ENCODE results near the gene SHCBP1L.

DNA sequence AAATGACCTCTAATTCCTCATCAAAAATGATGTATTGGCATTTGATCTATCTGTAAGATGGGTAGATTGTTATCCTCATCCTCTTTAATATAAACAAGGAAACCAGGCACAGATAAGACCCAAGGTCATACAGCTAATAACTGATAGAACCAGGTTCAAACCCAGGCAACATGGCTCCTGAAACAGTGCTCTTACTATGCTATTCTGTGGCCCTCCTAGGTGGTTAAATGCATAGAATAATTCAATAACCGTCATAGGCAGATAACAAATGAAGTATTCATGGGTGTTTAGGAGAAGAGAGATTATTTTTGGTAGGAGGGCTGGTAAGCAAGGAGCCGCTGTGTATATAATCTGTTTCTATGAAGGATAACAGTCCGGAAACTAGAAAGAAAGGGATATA is 67.4 kb downstream of the SHCBP1L start:
- TF ChIP-seq POLR2AphosphoS5 (IDR thresholded peaks at IDR 0.05; ENCODE audit: low read depth, low read length) (no peak), POLR2A (IDR thresholded peaks at IDR 0.05; ENCODE audit: low read depth, low read length) (no peak), TAF1 (IDR thresholded peaks at IDR 0.05; ENCODE audit: borderline replicate concordance, low read depth, low read length) (no peak)
